Mammary epithelial cell (primary cell): Measurements from ENCODE around the gene ALG8.

Source experiments
- CTCF ChIP-seq, 2 donors: IDR thresholded peaks in 1 of 2; conservative IDR thresholded peaks in 1 of 2; 2 replicates each; pipeline ENCODE4 v1.5.1; 2011 to 2012; ENCODE audit warnings: inconsistent platforms in 2 of 2, low read length in 2 of 2, mild to moderate bottlenecking in 2 of 2, control low read depth in 1 of 2, low read depth in 1 of 2; ENCODE audit not compliant: insufficient read depth in 1 of 2; ENCODE audit errors: extremely low read depth in 1 of 2
- EZH2 ChIP-seq: IDR thresholded peaks from 2 replicates; pipeline ENCODE4 v1.6.1; 2012; ENCODE audit warnings: low read length, inconsistent platforms, borderline replicate concordance

GRCh38 chr11:78131956-78132355 is 7.5 kb downstream of the ALG8 start:
- no peak for TF ChIP-seq CTCF (conservative IDR thresholded peaks at IDR 0.05 in 1 of 2, IDR thresholded peaks at IDR 0.05 in 1 of 2; ENCODE audit: extremely low read depth in 1 of 2, insufficient read depth in 1 of 2, low read depth in 1 of 2, low read length in 2 of 2)
- TF ChIP-seq EZH2: no peak
